Stimulated activated naive CD4-positive, alpha-beta T cell (primary cell): ENCODE results near the gene LIM2.
A peak's percentile ranks its signal among the peaks of the same experiment; 100 is the strongest.

Experiments used
- DNase-seq, 6 experiments: peaks; one replicate each; lab custom pipeline; 2025; lab: John Stamatoyannopoulos, UW

Gene LIM2

GRCh38 chr19:51365965-51366388 is 21.8 kb downstream of the LIM2 start, which contains the start of gene ETFB:
TSS of gene ETFB (minus strand) at chr19:51366388. CDS start at chr19:51366326, 62 bp downstream.
- no peak for DNase-seq

DNA sequence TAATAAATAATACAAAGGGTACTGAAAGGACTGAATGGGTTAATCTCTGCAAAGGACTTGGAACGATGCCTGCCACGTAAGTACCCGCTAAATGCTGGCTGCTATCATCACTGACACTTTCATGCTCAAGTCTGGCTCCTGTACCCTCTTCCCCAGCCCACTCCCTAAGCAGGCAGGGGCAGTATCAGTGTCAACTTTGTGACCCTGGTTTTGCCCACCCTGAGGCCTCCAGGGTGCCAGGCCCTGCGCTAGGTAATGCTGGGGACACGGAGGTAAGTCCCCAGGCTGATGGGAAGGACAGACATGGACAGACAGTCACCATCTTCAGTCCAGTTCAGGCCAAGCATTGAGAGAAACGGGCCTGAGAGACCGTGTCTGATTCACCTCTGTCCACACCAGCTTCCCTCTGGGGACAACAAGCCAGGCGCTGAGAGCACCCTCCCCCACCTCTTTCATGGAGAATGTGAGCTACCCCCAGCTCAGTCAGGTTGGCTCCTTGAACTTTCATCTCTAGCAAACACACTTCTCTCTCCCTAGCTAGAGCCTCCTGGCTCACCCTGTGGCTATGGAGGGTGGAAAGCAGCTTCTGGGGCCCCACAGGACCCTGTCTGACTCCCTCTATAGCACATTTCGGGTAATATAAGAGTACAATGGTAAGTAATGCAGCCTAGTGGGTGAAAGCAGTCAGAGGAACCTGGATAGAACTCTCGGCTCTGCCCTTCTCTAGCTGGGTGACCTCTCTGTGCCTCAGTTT is 22.4 kb downstream of the LIM2 start:
- peak in 3 of 6 experiments; percentile 26 to 60 (median 27) for DNase-seq

DNA sequence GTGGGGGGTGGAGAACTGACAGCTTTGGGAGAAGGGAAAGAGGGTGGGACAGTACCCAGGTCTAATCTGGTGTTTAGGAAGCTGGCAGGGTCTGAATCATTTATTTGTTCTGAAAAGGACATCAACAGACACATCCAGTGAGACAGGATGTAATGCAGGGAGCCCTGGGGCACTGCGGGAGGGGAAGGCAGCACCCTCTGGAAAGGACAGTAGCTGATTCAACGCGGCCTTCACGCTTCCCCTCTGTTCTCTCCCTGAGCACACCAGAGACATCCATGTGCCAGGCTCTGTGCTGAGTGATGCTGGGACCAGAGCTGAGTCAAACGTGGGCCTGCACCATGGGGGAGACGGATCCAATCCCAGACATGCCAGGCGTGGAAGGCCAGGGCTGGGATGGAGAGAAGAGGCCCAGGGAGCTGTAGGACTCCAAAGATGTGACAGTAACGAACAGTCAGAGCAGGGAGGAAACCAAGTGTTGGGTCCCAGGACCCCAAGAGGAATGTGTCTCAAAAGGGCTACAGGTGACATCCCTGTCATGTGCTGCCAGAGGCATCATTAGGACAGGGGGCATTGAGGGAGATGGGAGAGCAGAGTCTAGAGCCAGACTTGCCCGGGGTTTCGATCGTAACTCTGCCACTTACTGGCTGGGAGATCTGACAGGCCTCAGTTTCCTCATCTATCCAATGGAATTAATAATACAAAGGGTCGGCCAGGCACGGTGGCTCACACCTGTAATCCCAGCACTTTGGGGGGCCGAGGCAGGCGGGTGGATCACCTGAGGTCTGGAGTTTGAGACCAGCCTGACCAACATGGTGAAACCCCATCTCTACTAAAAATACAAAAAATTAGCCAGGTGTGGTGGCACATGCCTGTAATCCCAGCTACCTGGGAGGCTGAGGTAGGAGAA is 23.3 kb downstream of the LIM2 start:
- no peak for DNase-seq

DNA sequence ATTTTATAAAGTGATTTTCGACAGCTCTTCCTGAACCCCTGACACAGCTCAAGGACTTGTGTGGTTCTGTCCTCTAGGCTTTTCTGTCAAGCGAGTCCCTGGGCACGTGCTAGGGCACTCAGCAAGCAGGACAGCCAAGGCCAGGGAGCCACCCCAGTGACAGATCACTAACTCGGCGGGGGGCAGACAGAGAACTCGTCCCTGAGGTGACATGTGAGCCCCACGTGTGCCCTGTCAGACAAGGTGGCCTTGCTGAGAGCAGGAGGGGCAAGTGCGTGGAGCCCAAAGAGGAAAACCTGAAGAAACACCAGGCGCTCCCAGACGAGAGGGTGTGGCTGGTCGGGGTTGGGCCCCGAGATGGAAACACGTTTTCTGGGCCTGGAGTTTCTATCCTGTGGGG is 26.5 kb downstream of the LIM2 start:
- DNase-seq = no peak

DNA sequence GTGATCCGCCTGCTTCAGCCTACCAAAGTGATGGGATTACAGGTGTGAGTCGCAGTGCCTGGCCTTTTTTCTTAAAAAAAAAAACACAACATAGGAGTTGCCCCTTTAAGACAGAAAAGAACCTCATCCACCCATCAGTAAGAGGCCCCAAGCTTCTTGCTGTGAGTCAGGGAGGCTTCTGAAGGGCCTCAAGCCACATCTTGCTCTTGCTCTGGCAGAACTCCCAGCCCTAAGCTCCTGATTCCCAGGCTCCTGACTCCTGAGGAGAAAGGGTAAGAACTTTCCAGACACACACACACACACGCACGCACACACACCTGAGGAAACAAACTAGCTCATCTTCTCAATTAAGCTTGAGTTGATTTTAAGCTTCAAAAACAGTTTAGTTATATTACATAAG is 28.5 kb downstream of the LIM2 start:
- DNase-seq = no peak

- DNase-seq = no peak
Observed at GRCh38 chr19:51357952-51358351, 29.8 kb downstream of the LIM2 start.

GRCh38 chr19:51356159-51356801 is 31.5 kb downstream of the LIM2 start:
- no peak for DNase-seq

DNA sequence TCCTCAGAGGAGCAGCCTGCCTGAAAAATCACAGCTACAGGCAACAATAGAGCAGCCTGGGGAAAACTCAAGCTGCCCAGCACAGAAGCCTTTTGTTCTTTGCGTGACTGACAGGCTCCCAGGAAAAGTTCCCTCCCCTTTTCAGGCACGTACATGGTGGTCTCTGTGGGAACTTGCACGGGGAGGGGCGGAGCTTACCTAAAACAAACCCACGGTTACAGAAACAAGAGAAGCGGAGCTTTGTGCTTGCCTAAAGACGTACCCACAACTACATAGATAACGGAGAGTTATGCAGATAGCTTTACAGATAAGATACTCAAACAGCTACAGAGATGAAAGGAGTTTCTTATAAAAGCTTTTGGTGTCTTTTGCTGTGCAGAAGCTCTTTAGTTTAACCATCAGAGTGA is 33.0 kb downstream of the LIM2 start:
- DNase-seq = peak; percentile 6 to 63 (median 46)

GRCh38 chr19:51354103-51354741 is 33.6 kb downstream of the LIM2 start:
- no peak for DNase-seq

DNA sequence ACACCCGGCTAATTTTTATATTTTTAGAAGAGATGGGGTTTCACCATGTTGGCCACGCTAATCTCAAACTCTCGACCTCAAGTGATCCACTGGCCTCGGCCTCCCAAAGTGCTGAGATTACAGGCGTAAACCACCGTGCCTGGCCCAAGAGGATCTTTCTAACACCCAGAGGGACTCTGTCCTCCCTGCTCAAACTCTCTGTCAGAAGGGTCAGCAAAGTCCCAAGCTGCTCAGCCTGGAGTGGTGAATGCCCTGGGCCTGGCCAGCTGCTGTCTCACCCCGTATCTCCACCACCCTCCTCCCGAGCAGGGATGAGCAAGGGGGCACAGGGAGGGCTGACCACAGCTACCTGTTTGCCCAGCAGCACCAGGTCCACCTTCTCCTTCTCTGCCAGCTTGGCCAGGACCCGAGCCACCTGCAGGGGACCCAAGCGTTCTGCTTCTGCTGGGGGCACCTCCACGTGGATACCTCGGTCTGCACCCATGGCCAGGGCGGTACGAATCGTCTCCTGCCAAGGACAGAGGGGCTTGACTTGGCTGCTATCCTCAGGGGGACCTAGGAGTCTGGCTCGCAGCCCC is 34.9 kb downstream of the LIM2 start:
- no peak for DNase-seq

DNA sequence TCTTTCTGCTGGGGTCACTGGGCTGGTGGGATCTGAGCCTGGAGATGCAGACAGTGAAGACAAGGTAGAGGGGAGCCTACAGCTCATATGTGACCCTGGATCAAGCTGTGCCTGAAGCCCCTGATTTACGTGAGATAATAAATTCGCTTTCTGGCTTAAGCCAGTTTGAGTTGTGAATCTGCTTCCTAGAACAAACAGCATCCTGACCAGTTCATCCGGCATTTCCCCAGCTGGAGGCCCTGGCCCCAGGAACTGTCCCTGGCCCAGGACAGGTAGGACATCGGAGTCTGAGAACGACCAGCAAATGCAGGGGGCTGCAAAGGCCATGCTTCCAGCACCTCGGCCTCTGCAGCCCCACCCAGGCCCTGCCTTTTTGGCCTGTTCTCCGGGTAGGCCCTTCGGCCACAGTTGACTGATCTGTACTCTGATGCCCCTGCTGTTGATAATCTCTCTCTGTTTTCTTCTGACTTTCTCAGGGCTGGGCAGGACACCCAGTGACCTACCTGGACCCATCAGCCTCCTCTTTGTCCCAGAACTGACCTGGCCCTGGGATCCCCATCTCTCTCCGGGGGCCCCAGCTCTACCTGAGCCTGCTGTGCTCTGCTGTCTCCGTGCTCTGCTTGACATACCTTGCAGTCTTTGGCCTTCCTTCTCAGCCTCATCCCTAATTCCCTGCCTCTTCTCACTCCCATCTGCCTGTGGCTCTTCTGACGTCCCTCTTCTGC is 36.3 kb downstream of the LIM2 start:
- DNase-seq = no peak

DNA sequence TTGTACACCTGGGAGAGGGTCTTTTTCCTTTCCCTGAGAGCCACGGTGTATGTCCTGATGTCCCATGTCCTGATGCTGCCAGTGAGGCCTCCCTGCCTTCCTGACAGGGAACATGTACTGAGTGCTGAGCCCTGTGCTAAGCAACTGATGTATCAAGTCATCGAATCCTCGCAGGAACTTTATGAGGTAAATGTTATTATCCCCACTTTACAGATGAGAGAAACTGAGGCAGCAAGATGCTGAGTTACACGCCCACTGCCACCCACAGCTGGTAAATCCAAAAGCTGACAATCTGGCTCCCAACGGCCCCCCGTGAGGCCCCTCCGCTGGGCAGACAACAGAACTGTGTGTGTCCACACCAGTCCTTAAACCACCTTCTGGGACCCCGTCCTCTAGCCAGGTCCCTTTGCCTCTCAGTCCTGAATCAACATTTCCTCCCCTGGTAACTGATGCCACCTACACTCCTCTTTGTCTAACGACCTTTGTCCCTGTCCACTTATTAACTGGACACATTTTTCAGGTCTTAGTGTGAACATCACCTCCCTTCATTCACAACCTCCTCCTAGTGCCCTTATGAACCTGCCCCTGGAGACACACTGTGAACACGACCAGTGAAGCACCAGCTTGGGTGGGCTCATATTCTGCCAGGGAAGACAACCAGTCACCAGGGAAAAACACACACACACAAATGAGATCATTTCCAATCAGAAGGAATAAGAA is 40.4 kb downstream of the LIM2 start:
- no peak for DNase-seq

DNA sequence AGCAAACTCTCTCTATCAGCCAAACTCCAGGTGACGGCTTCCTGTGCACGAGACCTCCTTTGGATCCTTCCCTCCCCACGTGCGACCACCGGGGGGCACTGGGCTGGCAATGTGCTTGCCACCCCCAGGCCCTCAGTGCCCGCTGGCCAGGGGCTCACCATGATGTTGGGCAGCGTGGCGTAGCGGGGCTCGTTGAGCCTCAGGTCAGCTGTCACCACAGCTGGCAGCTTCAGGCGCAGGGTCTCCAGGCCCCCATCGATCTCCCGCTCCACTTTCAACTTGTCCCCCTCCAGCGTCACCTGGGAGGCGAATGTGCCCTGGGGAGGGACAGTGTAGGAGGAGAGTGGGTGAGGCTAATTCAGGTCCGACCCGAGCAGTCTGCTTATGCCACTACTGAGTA is 41.0 kb downstream of the LIM2 start:
- no peak for DNase-seq

DNA sequence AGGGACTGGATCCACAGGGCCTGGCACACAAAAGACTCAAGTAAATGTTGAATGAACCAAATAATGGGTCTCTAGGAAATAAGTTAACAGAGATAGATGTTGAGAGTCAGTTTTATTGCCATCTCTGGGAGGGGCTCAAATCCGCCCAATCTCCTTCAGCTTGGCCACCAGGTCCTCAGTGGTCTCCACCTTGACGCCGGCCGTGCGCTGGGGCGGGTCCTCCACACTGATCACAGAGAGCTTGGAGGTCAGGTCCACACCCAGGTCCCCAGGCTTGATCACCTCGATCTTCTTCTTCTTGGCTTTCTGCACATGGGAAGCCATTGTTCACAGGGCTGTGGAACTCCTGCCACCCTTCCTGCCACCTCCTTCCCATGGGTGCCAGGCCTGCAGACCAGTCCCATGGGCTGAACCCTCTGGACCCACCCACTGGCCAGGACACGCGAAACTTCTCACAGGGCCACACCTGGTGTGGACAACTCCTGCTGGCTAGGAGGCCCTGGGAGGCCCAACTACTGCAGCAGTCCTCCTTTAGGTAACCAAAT is 42.6 kb downstream of the LIM2 start:
- DNase-seq = no peak

- DNase-seq = no peak
Observed at GRCh38 chr19:51342631-51343569, 44.9 kb downstream of the LIM2 start.

GRCh38 chr19:51341976-51342580 is 45.7 kb downstream of the LIM2 start, which contains the start of gene VSIG10L:
TSS of gene VSIG10L (minus strand) at chr19:51342139. CDS start at chr19:51342124, 15 bp downstream.
- no peak for DNase-seq

DNA sequence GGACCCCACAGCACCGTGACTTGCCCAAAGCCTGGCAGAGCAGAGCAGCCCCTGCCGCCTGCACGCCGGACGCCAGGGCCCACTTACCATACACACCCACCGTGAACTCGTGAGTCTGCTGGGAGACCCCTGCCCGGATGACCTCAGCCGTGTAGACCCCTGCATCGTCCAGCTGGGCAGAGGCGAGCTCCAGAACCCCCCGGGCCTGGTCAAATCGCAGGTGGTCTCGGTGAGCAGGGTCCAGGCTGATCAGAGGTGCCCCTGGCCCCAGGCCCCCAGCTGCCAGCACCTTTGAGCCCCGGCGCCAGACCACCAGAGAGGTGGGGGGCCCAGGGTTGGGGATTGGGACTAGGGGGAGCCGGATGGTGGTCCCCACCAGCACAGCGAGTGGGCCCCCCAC is 46.7 kb downstream of the LIM2 start:
- DNase-seq = peak in 1 of 6 experiments; percentile 6
